Measurements from ENCODE around the gene PLEKHA1. TPM values are rescaled to one million over a fixed set of nuclear protein-coding genes. Genes with fewer than 3 reads are reported as not detected.

PLEKHA1 gene
- total and polyA plus RNA-seq, 2 of the 4 experiments (the other 2 are of a cell fraction) = 7.2 to 9.5 TPM

GRCh38 chr10:122402548-122403131 is 28.1 kb downstream of the PLEKHA1 start:
- H3K18ac ChIP-seq (ENCODE audit: low read depth, low read length) = no peak overlapping the region
- 100% methylated on average over 1 of the region's 5 CpGs; no CpG with 5 or more reads in 1 of the 2 experiments for WGBS, 2 experiments (ENCODE audit: extremely low coverage in 2 of 2, insufficient read length in 1 of 2)
- H2AFZ ChIP-seq (replicated peaks; ENCODE audit: low read length, poor library complexity) = no peak overlapping the region
- TF ChIP-seq SMC3 (IDR thresholded peaks at IDR 0.05; ENCODE audit: low read depth, low read length) (no peak), RCOR1 (IDR thresholded peaks at IDR 0.05; ENCODE audit: insufficient replicate concordance, low read length) (no peak), CEBPB (IDR thresholded peaks at IDR 0.05; ENCODE audit: low read depth, low read length) (no peak), MXI1 (IDR thresholded peaks at IDR 0.05; ENCODE audit: borderline replicate concordance, low read depth, low read length) (no peak)
- TF ChIP-seq, protein P1, sequence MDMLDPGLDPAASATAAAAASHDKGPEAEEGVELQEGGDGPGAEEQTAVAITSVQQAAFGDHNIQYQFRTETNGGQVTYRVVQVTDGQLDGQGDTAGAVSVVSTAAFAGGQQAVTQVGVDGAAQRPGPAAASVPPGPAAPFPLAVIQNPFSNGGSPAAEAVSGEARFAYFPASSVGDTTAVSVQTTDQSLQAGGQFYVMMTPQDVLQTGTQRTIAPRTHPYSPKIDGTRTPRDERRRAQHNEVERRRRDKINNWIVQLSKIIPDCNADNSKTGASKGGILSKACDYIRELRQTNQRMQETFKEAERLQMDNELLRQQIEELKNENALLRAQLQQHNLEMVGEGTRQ (IDR thresholded peaks at IDR 0.05; ENCODE audit: low read depth, low read length) = no peak
- no peak overlapping the region for H2AK5ac ChIP-seq (ENCODE audit: low read depth, low read length)
- H2BK120ac ChIP-seq (ENCODE audit: low read depth, low read length) = no peak overlapping the region
- H3K36me3 ChIP-seq (ENCODE audit: control insufficient read depth, insufficient read depth, low read length) = peaks cover 6% of the 10 kb centered on the region
- H3K9me1 ChIP-seq (ENCODE audit: insufficient read depth, low read length) = no peaks in the 10 kb centered on the region
- H3K56ac ChIP-seq (ENCODE audit: extremely low read depth, insufficient read depth, low read length) = no peak overlapping the region
- no peak overlapping the region for H3K9ac ChIP-seq (ENCODE audit: low read depth, low read length)
- dilution Hi-C loops (cut with HindIII; ENCODE audit: low sequenced_read_pairs, unreplicated experiment) = no loop called here
- no peak overlapping the region for H3K27ac ChIP-seq (ENCODE audit: insufficient read depth, low read length)
- H2BK15ac ChIP-seq (ENCODE audit: low read depth, low read length) = no peak overlapping the region
- H3K4me1 ChIP-seq (ENCODE audit: control insufficient read depth, insufficient read depth, low read length) = no peaks in the 10 kb centered on the region
- H3K79me1 ChIP-seq (ENCODE audit: low read depth in 1 of 2, low read length in 2 of 2) = no peaks in the 10 kb centered on the region
- H2AK9ac ChIP-seq (replicated peaks; ENCODE audit: low read depth, low read length, poor library complexity) = no peak overlapping the region
- H3K4me2 ChIP-seq (ENCODE audit: low read depth, low read length) = no peak overlapping the region
- no peak overlapping the region for H2BK5ac ChIP-seq (ENCODE audit: low read depth, low read length, poor library complexity, severe bottlenecking)
- DNase-seq = no peak
- H3K9me3 ChIP-seq (ENCODE audit: control insufficient read depth, insufficient read depth, low read length) = no peaks in the 10 kb centered on the region
- CTCF ChIA-PET = interaction anchor here (0.7 kb wide), 1 partner anchor 25 kb away, joined by 12 read pairs; no protein-coding TSS in a partner anchor
- no peaks in the 10 kb centered on the region for H4K20me1 ChIP-seq (ENCODE audit: insufficient read depth, low read length)
- H3K23ac ChIP-seq (ENCODE audit: low read depth, low read length) = no peak overlapping the region
- H3K4me3 ChIP-seq (ENCODE audit: insufficient read depth, low read depth, low read length) = no peak overlapping the region
- H4K91ac ChIP-seq (ENCODE audit: insufficient read depth, low read depth, low read length) = no peak overlapping the region
- no peak overlapping the region for H2BK20ac ChIP-seq (ENCODE audit: low read depth, low read length)
- H3K14ac ChIP-seq (replicated peaks; ENCODE audit: low read depth, low read length) = no peak overlapping the region
- H4K5ac ChIP-seq (ENCODE audit: low read depth, low read length) = no peak overlapping the region
- no peaks in the 10 kb centered on the region for H3K27me3 ChIP-seq (ENCODE audit: control insufficient read depth, insufficient read depth, low read length)
- in situ Hi-C loops (cut with MboI; ENCODE audit: low sequenced_read_pairs) = no loop called here
- no peak overlapping the region for H4K8ac ChIP-seq (ENCODE audit: low read depth in 2 of 2, low read length in 2 of 2)
- H3K4ac ChIP-seq (ENCODE audit: low read depth, low read length) = no peak overlapping the region
- POLR2A ChIA-PET (ENCODE audit: unreplicated experiment) = no interaction called here
- no TSS peak for BruUV-seq (replicated peaks)
- ATAC-seq (ENCODE audit: low read depth) = no peak
- intact Hi-C loops (cut with micrococcal nuclease) = no loop called here
